Lung microvascular endothelial cell (primary cell): ENCODE results near the gene C1QTNF7. TPM values are rescaled to one million over a fixed set of nuclear protein-coding genes. Genes with fewer than 3 reads are reported as not detected.

Source experiments
- DNase-seq, 2 donors: peaks; one replicate each; pipeline versions ENCODE4 v3.0.0 to v3.0.0-alpha.2; 2010; ENCODE audit warnings: low read depth in 2 of 2
- total RNA-seq: library from RNA; depleted of rRNA; stranded (reverse); fragments of >200 nt; gene quantifications from 2 replicates; pipeline ENCODE4 v1.2.1, GENCODE V29; 2014

C1QTNF7 gene
- total RNA-seq, 1 donor from 2014 or later: not detected

DNA sequence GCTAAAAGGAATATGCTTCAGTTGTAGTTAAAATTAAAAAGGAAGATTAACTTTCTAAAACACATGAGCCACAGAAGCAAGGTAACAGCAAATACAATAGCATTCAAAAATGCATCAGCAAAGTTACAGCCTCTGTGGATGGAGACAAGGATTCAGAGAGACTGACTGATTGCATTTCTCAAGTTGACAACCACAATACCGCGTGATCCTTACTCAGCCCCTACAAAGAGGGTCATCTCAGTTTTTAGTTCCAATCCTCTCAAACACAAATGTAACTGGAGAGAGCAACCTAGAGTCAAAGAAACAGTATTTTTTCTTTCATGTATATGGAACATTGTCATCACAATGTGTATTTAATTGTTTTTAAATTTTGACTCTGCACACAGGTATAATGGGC is 14.2 kb upstream of the C1QTNF7 start:
- DNase-seq: no peak

DNA sequence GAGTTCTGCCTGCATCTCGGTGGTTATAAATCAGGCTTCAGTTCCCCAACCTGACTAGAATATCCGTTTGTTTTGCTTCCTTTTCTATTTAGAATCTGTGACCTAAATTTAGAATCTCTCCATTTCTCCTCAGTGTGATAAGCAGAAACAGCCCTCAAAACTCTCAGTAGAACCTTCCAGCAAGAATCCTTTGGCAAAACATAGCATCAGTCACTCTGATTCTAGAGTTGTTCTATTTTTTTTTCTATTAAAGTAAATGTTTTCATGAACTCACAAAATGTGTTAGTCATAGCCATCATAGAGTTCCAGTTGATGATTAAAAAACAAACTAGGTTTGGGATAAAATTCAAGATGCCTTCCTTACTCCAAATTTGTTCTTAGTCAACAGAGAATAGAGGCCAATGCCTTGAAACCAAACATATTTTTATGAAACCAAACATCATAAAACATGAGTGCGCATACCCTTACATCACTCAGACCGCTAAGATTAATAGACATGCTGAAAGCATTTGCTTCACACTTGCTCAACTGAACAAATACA is 13.2 kb upstream of the C1QTNF7 start:
- DNase-seq: no peak

DNA sequence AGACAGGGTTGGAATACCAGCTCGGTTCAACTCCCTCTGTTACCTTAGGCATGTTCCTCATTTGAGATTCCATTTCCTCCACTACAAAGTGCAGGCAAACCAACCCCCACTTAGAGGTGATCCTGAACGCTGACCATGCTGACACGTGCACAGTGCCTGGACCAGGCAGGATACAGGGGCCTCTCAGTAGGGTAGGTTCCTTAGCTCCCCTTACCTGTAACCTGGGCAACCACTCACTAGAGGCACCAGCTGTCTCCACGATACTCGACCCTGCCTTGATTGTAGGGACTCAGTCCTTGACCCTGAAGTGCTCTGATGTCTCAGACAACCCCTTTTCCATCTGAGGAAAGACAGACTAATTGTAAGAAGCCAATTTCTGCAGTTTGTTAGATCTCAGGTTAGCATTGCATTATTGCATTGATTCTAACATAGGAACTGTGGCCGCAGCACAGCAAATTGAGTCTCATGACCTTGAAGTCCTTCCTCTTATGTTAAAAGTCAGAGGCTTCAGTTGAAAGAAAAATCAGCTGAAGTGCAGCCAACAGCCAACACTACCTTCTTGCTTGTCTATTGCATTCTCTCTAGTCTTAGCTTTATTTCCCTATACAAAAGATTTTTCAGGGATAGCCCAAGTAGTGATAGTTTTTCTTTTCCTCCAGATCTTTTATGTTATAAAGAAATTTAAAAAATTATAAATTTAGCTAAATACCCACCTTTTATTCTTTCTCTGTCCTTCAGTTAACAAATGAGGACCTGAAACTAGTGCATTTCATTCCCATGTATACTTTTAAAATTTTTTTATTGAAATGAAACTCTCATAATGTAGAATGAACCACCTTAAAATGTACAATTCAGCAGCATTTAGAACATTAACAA is 11.2 kb upstream of the C1QTNF7 start:
- no peak for DNase-seq

DNA sequence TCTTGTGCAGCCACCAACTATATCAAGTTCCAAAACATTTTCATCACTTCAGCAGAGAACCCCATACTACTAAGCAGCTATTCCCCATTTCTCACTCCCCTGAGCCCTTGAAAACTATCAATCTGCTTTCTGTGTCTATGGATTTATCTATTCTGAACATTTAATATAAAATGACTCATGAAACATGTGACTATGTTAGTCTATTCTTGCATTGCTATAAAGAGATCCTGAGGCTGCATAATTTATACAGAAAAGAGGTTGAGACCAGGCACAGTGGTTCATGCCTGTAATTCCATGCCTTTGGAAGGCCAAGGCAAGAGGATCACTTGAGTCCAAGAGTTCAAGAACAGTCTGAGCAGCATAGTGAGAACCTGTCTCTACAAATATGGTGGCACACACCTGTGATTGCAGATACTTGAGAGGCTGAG is 10.6 kb upstream of the C1QTNF7 start:
- no peak for DNase-seq

DNA sequence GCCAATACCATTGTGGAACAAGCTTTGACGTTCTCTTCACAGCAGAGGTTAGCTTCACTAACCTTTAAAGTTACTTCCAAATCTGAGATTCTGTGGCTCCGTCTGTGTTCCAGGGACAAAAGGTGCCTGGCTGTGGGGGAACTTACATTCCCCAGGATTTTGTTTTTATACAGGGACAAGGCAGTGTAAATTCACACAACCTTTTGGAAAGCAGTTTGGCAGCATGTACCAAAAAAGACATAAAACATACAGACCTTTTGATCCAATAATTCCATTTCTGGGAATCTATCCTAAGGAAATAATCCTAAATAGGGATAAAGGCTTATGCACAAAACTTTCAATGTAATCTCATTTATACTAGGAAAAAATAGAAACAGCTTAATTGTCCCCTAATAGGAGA is 8.9 kb upstream of the C1QTNF7 start:
- no peak for DNase-seq

DNA sequence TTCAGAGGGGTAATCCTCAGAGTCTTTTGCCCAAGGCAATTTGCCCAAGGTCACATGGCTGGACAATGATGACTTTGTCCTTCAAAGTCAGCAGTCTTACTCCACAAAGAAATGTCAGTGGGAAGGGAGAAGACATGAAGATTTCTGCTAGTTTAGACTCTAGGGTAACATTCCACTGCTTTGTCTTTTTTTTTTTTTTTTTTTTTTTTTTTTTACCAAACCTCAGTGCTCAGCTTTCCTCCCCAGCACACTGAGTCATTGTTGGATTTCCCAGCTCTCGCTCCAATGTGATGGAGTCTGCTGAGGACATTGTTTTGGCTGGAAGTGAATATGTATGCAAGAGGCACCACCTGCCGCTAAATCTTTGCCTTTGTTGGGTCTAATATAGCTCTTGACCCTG is 7.2 kb upstream of the C1QTNF7 start:
- DNase-seq: no peak

DNA sequence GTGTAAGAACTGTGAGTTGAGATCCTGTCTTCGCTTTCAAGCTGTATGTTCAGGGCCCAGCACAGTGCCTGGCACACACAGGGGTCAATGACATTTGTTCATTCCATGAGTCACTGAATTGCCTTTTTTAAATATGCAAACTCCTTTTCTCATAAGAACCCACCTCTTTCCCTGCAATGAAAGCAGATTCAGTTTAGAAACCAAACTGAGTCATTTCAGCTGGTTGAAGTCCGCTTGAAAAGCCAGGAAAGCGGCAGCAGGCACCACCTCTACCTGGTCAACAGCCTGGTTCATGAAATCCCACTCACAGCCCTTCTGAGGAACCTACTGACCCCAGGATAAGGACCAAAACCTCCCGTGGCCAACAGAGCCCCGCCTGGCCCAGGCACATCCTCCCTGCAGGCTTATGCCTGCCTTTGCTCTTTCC is 4.5 kb upstream of the C1QTNF7 start:
- DNase-seq: no peak

- DNase-seq: no peak
Measured at GRCh38 chr4:15425520-15425919, 2.3 kb upstream of the C1QTNF7 start.

DNA sequence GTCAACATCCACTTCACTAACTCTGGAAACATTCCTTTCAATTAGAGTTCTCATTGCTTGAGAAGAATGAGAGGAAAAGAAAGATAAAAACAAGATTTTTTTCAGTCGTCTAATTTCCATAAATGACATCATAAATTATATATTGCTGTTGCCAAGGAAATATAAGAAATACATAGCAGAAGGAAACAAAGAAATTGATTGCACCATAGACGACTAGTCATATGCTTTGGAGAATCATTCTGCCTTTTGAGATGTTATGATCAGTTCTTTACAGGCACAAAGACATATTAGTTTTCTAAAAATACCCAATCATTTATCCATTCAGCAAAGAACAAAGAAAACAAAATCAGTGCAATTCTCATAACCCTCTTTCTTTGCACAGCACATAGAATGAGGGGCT is 672 bp upstream of the C1QTNF7 start:
- no peak for DNase-seq

DNA sequence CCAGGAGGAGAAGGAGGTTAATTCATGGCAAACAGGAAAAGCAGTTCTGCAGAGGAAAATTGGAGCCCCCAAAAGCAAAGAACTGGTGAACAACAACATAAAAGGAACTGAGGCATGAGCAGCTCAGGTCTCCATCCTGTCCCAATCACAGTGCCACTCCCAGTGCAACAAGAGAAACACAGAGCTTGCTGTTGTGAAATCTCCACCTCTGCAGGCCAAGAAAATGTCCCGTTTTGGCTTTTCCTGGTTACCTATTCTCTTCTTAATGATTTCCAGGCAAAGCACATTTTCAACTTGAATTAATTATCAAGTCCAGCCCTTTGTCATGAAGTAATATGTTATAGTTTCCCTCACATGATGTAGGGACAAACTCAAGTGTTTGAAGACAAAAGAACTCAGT is 778 bp downstream of the C1QTNF7 start:
- no peak for DNase-seq

DNA sequence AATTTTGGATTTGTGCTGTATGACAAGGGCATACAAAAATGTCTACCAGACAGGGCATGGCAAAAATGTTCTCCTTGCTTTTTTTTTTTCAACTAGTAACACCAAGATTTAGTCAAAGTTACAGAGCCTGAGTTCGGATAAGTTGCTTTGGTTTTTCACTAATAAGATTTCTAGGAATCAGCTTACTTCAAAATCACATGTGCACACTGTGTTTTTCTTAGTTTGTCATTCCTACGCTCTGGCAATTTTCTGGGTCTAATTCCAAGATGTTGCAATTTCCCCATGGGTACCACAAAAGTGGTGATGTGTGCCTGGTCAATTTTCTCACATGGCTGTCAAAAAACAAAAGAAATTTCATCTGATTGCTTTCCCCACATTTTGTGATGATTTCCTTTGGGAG is 6.3 kb downstream of the C1QTNF7 start:
- DNase-seq: no peak

- DNase-seq: no peak
Measured at GRCh38 chr4:15434676-15435075, 6.8 kb downstream of the C1QTNF7 start.

- DNase-seq: peak in 1 of 2 donors; percentile 8
Measured at GRCh38 chr4:15436513-15436912, 8.7 kb downstream of the C1QTNF7 start.

DNA sequence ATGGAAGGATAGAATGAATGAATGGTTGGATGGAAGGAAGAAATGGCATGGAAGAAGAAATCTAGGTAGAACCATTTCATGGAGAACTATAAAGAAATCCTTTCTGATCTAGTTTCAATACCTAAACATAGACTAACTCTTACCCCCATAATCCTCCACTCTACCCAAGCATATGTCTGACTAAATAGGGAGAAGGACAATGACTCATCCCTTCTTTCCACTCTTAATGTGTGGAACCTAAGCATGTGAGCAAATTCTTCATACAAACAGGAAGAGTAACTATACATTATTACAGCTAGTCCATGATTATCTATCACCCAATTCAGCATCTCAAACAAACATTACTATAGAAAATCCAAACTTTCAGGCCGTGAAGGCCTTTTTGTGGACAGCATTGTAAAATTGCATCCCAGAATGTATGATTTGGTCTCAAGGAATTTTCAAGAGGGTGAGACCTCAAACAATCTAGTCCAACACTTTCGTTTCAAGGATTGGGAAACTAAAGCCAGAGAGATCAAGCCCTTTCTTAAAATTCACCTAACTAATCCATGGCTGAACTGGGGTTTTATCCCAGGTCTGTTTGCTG is 11.2 kb downstream of the C1QTNF7 start:
- no peak for DNase-seq

- DNase-seq: no peak
Measured at GRCh38 chr4:15443371-15444160, 15.7 kb downstream of the C1QTNF7 start.

DNA sequence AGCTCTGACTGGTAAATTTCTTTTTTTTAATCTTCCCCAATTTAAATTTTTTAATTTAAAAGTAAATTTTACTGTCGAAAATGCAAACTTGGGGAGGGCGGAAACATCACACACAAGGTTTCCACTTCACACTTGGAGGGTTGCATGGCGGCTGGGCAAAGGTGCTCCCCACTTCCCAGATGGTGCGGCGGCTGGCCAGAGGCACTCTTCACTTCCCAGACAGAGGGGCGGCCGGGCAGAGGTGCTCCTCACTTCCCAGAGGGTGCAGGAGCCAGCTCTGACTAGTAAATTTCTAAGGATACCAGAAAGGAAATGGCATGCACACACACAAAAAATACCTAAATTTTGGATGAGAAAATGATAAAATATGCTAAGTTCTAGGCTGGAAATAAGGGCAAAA is 16.4 kb downstream of the C1QTNF7 start:
- no peak for DNase-seq

GRCh38 chr4:15444879-15445547 is 17.2 kb downstream of the C1QTNF7 start:
- DNase-seq: no peak

- DNase-seq: no peak
Measured at GRCh38 chr4:15451181-15451865, 23.5 kb downstream of the C1QTNF7 start.

- no peak for DNase-seq
Measured at GRCh38 chr4:15451866-15452765, 24.3 kb downstream of the C1QTNF7 start.

DNA sequence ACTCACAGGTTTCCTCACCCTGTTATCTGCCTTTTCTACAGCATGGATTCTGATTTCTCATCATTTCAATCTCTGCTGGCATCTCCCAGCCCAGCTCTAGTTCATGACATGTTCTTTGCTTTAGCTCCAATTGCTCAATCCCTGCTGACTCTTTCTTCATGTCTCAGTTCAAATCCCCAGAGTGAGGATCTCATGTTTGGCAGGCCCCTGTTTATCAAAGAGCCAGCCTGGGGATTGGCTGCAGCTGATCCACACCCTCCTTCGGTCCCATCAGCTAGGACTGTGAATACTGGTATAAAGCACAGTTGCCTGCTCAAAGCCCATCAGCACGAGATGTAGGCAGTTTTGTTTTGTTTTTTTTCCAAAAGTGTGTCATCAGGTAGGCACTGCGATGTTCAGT is 27.5 kb downstream of the C1QTNF7 start:
- no peak for DNase-seq
